Measurements from ENCODE around the gene FER.
A peak's percentile ranks its signal among the peaks of the same experiment; 100 is the strongest.

FER gene

GRCh38 chr5:109191153-109191558 is 443.5 kb downstream of the FER start:
- DNase-seq (ENCODE audit: low read depth), result peak; percentile 68
- no peak overlapping the region for H3K4me3 ChIP-seq (ENCODE audit: low read length)
- TF ChIP-seq, protein P1, sequence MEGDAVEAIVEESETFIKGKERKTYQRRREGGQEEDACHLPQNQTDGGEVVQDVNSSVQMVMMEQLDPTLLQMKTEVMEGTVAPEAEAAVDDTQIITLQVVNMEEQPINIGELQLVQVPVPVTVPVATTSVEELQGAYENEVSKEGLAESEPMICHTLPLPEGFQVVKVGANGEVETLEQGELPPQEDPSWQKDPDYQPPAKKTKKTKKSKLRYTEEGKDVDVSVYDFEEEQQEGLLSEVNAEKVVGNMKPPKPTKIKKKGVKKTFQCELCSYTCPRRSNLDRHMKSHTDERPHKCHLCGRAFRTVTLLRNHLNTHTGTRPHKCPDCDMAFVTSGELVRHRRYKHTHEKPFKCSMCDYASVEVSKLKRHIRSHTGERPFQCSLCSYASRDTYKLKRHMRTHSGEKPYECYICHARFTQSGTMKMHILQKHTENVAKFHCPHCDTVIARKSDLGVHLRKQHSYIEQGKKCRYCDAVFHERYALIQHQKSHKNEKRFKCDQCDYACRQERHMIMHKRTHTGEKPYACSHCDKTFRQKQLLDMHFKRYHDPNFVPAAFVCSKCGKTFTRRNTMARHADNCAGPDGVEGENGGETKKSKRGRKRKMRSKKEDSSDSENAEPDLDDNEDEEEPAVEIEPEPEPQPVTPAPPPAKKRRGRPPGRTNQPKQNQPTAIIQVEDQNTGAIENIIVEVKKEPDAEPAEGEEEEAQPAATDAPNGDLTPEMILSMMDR (IDR thresholded peaks at IDR 0.05; ENCODE audit: insufficient read depth, low read depth, low read length, missing control alignments), result no peak

DNA sequence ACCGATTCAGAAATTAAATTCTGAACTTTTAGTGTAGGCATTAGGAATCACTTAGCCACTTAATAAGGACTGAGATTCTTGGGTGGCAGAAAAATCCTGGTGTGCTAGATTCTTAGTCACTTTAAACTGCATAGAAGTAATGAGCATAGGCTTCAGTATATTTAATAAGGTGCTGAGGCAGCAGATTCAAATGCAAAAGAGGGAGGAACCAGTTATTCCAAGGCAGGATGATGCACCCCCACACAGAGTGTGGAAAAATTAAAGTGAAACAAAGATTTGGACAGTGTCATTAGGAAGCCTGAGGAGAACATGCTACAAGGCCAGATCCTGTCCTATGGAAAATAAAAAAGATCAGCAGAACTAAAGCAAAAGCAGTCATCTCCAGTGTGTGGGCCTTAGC is 444.3 kb downstream of the FER start:
- peak; percentile 4 for DNase-seq (ENCODE audit: low read depth)
- H3K4me3 ChIP-seq (ENCODE audit: low read length), result no peak overlapping the region
- TF ChIP-seq, protein P1 (IDR thresholded peaks at IDR 0.05; ENCODE audit: insufficient read depth, low read depth, low read length, missing control alignments), result no peak

DNA sequence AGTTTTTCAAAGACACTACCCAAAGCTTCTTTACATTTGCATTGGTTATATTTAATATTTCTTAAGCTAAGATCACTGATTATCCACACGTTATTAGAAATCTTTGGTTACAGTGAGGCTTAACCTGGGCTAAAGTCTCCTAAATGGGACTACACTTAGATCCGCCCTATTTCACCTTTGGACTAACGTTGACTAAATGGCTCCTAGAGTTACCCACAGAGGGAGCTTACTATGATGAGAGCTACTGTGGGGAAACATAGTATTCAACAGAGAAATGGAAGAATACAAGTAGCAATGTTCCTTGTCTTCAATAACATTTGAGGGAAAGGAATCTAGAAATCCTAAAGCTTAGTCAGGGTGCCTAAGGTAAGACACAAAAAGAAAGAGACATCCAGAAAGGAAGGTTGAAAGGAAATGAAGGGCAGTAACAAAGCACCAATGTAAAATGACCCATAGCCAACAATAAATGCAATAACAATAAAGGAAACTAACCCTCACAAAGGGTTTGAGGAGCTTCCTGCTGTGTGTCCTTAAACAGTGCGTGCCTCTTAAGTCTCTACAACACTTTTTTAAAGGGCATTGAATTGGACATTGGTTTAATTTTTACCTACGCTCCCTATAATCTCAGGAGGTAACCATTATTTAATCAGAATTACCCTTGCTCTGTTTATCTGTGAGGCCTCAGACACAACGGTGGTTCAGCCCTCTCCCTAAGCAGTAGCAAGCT is 445.0 kb downstream of the FER start:
- DNase-seq (ENCODE audit: low read depth), result no peak
- H3K4me3 ChIP-seq (ENCODE audit: low read length), result no peak overlapping the region
- TF ChIP-seq, protein P1 (IDR thresholded peaks at IDR 0.05; ENCODE audit: insufficient read depth, low read depth, low read length, missing control alignments), result no peak

GRCh38 chr5:109195667-109196066 is 448.0 kb downstream of the FER start:
- TF ChIP-seq, protein P1 (IDR thresholded peaks at IDR 0.05; ENCODE audit: insufficient read depth, low read depth, low read length, missing control alignments), result no peak
- H3K4me3 ChIP-seq (ENCODE audit: low read length), result no peak overlapping the region
- DNase-seq (ENCODE audit: low read depth), result no peak

- no peak overlapping the region for H3K4me3 ChIP-seq (ENCODE audit: low read length)
- no peak for DNase-seq (ENCODE audit: low read depth)
- TF ChIP-seq, protein P1 (IDR thresholded peaks at IDR 0.05; ENCODE audit: insufficient read depth, low read depth, low read length, missing control alignments), result no peak
These were observed 448.6 kb downstream of the FER start for GRCh38 chr5:109196087-109196822.

DNA sequence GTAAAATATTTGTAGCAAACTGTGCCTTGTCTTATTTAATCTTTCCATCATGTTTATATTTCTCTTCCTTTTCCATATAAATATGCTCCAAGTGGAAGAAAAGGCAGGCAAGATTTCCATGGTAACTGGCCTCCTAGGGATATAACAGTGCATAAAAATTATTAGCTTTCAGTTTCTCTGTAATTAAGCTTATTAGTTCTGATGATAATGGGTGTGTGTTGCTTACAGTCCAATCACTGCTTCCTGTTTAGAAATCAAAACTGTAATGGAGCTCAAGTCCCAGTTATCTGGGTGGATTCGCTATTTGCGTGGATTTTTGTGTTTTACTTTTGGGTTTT is 449.1 kb downstream of the FER start:
- no peak overlapping the region for H3K4me3 ChIP-seq (ENCODE audit: low read length)
- DNase-seq (ENCODE audit: low read depth), result no peak
- TF ChIP-seq, protein P1 (IDR thresholded peaks at IDR 0.05; ENCODE audit: insufficient read depth, low read depth, low read length, missing control alignments), result no peak

Measured in epithelial cell of esophagus (primary cell).